Measurements from ENCODE around the gene PXYLP1.
"Not testable (repeated sequence)": the region's sequence is repeated elsewhere in the genome, so short reads cannot be mapped to it uniquely, and the experiment has no call there.

DNA sequence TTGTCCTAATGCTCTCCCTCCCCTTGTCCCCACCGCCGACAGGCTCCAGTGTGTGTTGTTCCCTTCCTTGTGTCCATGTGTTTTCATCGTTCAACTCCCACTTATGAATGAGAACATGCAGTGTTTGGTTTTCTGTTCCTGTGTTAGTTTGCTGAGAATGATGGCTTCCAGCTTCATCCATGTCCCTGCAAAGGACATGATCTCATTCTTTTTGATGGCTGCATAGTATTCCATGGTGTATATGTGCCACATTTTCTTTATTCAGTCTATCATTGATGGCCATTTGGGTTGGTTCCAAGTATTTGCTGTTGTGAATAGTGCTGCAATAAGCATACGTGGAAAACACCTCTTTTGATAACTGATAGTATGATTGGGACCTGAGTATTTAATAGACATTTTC, 82.8 kb downstream of the PXYLP1 start:
- TF ChIP-seq CTCF (IDR thresholded peaks at IDR 0.05; ENCODE audit: insufficient read depth, low read length); POLR2AphosphoS5 (IDR thresholded peaks at IDR 0.05; ENCODE audit: low read depth); SPI1 (IDR thresholded peaks at IDR 0.05; ENCODE audit: borderline replicate concordance, low read depth): not testable (repeated sequence)
- TF ChIP-seq, protein P1, sequence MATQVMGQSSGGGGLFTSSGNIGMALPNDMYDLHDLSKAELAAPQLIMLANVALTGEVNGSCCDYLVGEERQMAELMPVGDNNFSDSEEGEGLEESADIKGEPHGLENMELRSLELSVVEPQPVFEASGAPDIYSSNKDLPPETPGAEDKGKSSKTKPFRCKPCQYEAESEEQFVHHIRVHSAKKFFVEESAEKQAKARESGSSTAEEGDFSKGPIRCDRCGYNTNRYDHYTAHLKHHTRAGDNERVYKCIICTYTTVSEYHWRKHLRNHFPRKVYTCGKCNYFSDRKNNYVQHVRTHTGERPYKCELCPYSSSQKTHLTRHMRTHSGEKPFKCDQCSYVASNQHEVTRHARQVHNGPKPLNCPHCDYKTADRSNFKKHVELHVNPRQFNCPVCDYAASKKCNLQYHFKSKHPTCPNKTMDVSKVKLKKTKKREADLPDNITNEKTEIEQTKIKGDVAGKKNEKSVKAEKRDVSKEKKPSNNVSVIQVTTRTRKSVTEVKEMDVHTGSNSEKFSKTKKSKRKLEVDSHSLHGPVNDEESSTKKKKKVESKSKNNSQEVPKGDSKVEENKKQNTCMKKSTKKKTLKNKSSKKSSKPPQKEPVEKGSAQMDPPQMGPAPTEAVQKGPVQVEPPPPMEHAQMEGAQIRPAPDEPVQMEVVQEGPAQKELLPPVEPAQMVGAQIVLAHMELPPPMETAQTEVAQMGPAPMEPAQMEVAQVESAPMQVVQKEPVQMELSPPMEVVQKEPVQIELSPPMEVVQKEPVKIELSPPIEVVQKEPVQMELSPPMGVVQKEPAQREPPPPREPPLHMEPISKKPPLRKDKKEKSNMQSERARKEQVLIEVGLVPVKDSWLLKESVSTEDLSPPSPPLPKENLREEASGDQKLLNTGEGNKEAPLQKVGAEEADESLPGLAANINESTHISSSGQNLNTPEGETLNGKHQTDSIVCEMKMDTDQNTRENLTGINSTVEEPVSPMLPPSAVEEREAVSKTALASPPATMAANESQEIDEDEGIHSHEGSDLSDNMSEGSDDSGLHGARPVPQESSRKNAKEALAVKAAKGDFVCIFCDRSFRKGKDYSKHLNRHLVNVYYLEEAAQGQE (IDR thresholded peaks at IDR 0.05; ENCODE audit: insufficient replicate concordance, low read depth), result not testable (repeated sequence)
